CD14-positive monocyte (primary cell): Measurements from ENCODE around the gene ABHD12. TPM values are rescaled to one million over a fixed set of nuclear protein-coding genes. Genes with fewer than 3 reads are reported as not detected.

Source experiments
- DNase-seq, 3 donors: peaks; one replicate each; pipeline ENCODE4 v3.0.0-alpha.2; 2011 to 2022
- H2AFZ ChIP-seq: 2 replicates; pipeline ENCODE4 v1.6.0; 2012; ENCODE audit warnings: mild to moderate bottlenecking, low read depth, low read length, inconsistent platforms; ENCODE audit not compliant: insufficient read depth, poor library complexity, severe bottlenecking
- H3K27ac ChIP-seq, 2 donors: 1 replicate in 1 of 2; 2 replicates in 1 of 2; pipeline ENCODE4 v1.5.1; 2012 to 2013; ENCODE audit warnings: low read length in 2 of 2, control low read depth in 1 of 2, inconsistent platforms in 1 of 2, low read depth in 1 of 2, mild to moderate bottlenecking in 1 of 2
- H3K27me3 ChIP-seq, 2 donors: one replicate each; pipeline versions ENCODE4 v1.6.0 to v1.6.1; 2011 to 2013; ENCODE audit warnings: low read length in 2 of 2; ENCODE audit not compliant: control insufficient read depth in 2 of 2, insufficient read depth in 2 of 2
- H3K36me3 ChIP-seq, 2 donors: replicated peaks in 1 of 2; 1 replicate in 1 of 2; 2 replicates in 1 of 2; pipeline versions ENCODE4 v1.5.1 to v1.6.1; 2012 to 2013; ENCODE audit warnings: low read length in 2 of 2, control low read depth in 1 of 2, inconsistent platforms in 1 of 2, mild to moderate bottlenecking in 1 of 2; ENCODE audit not compliant: insufficient read depth in 2 of 2, control insufficient read depth in 1 of 2
- H3K4me1 ChIP-seq, 2 donors: 1 replicate in 1 of 2; 2 replicates in 1 of 2; pipeline versions ENCODE4 v1.5.1 to v1.6.1; 2012 to 2013; ENCODE audit warnings: low read length in 2 of 2, control low read depth in 1 of 2, inconsistent platforms in 1 of 2, mild to moderate bottlenecking in 1 of 2, moderate library complexity in 1 of 2; ENCODE audit not compliant: insufficient read depth in 2 of 2, control insufficient read depth in 1 of 2
- H3K4me2 ChIP-seq: replicated peaks from 2 replicates; pipeline ENCODE3; 2012; ENCODE audit warnings: low read length, moderate library complexity, mild to moderate bottlenecking; ENCODE audit not compliant: poor library complexity, severe bottlenecking; ENCODE audit errors: extremely low read depth
- H3K4me3 ChIP-seq, 3 experiments: fragments of 200-600 bp in 1 of 3; sonication (generic) in 1 of 3; replicated peaks in 1 of 3; 1 replicate in 2 of 3; 2 replicates in 1 of 3; pipeline ENCODE4 v1.5.1; 2011 to 2013; ENCODE audit warnings: low read length in 3 of 3, mild to moderate bottlenecking in 3 of 3, control low read depth in 2 of 3, low read depth in 2 of 3, inconsistent platforms in 1 of 3, moderate library complexity in 1 of 3
- H3K79me2 ChIP-seq: 2 replicates; pipeline ENCODE4 v1.6.0; 2012; ENCODE audit warnings: mild to moderate bottlenecking, control low read depth, inconsistent platforms, low read length, moderate library complexity; ENCODE audit not compliant: insufficient read depth
- H3K9ac ChIP-seq: 2 replicates; pipeline ENCODE4 v1.6.0; 2017; ENCODE audit warnings: low read length, mild to moderate bottlenecking; ENCODE audit not compliant: insufficient read depth, poor library complexity, severe bottlenecking
- H3K9me3 ChIP-seq, 2 donors: replicated peaks in 1 of 2; 1 replicate in 1 of 2; 2 replicates in 1 of 2; pipeline versions ENCODE4 v1.5.1 to v1.6.1; 2012 to 2013; ENCODE audit warnings: low read length in 2 of 2, control low read depth in 1 of 2; ENCODE audit not compliant: control insufficient read depth in 1 of 2, insufficient read depth in 1 of 2
- H4K20me1 ChIP-seq: 2 replicates; pipeline ENCODE4 v1.6.0; 2012; ENCODE audit warnings: mild to moderate bottlenecking, low read length, control low read depth, moderate library complexity; ENCODE audit not compliant: insufficient read depth
- H3K27ac Mint-ChIP-seq, 7 donors: one replicate each; pipeline ENCODE4 v1.8.0; 2020; ENCODE audit warnings: mild to moderate bottlenecking in 7 of 7, mixed read lengths in 7 of 7, moderate library complexity in 6 of 7, inconsistent platforms in 2 of 7
- H3K27me3 Mint-ChIP-seq, 3 donors: one replicate each; pipeline ENCODE4 v1.8.0; 2021 to 2022; ENCODE audit warnings: low read depth in 3 of 3, mild to moderate bottlenecking in 3 of 3, mixed read lengths in 3 of 3, moderate library complexity in 3 of 3, inconsistent platforms in 1 of 3
- H3K36me3 Mint-ChIP-seq, 2 donors: one replicate each; pipeline ENCODE4 v1.8.0; 2020; ENCODE audit warnings: mixed read lengths in 2 of 2, inconsistent platforms in 1 of 2, mild to moderate bottlenecking in 1 of 2
- H3K4me1 Mint-ChIP-seq: one replicate; pipeline ENCODE4 v1.8.0; 2020; ENCODE audit warnings: mild to moderate bottlenecking, mixed read lengths
- H3K4me3 Mint-ChIP-seq, 2 donors: one replicate each; pipeline ENCODE4 v1.8.0; 2020; ENCODE audit warnings: mild to moderate bottlenecking in 2 of 2, mixed read lengths in 2 of 2, moderate library complexity in 1 of 2
- H3K9me3 Mint-ChIP-seq, 7 donors: one replicate each; pipeline ENCODE4 v1.8.0; 2020 to 2022; ENCODE audit warnings: mixed read lengths in 7 of 7, mild to moderate bottlenecking in 6 of 7, moderate library complexity in 6 of 7, inconsistent platforms in 2 of 7
- CTCF ChIP-seq: fragments of 200-600 bp; IDR thresholded peaks from one replicate; pipeline ENCODE4 v1.8.0; 2022; ENCODE audit warnings: antibody characterized with exemption, mild to moderate bottlenecking
- WGBS: methylation state at CpG from one replicate; pipeline ENCODE4 v1.1.5; 2013; ENCODE audit warnings: missing lambda C conversion rate; ENCODE audit not compliant: insufficient coverage; 5-methylcytosine and 5-hydroxymethylcytosine counted together
- intact Hi-C, 2 donors: fragments of 100-400 bp; cut with micrococcal nuclease; formaldehyde crosslinking; loops; one replicate each; pipeline versions ENCODE4 v1.15.0 to v1.15.1; 2023
- polyA plus RNA-seq, 3 donors: library from polyadenylated mRNA; depleted of rRNA in 1 of 3; unstranded in 2 of 3; stranded (reverse) in 1 of 3; fragments of 300-500 nt in 2 of 3; fragments of >200 nt in 1 of 3; fragmentation: Illumina TruSeq in 2 of 3; gene quantifications; 1 replicate in 2 of 3; 2 replicates in 1 of 3; pipeline ENCODE4 v1.2.3, GENCODE V29; 2012 to 2021

Gene ABHD12
- polyA plus RNA-seq, 3 donors: 20.3 to 34.5 (median 32.1) TPM

GRCh38 chr20:25276533-25277050 lies 114.0 kb downstream of the ABHD12 start:
- H3K9ac ChIP-seq: no peak overlapping the region
- no peaks in the 10 kb centered on the region for H3K27me3 ChIP-seq
- H3K4me1 ChIP-seq: no peaks in the 10 kb centered on the region
- no peak overlapping the region for H3K4me3 ChIP-seq
- DNase-seq: no peak
- Mint-ChIP-seq H3K4me3 (no peak overlapping the region), H3K36me3 (peaks cover 79 to 98% of the 10 kb centered on the region in 2 donors), H3K4me1 (no peaks in the 10 kb centered on the region), H3K9me3 (no peaks in the 10 kb centered on the region), H3K27ac (no peak overlapping the region), H3K27me3 (no peaks in the 10 kb centered on the region)
- TF ChIP-seq CTCF: no peak
- intact Hi-C loops: no loop called here
- H3K36me3 ChIP-seq: peaks cover 95 to 100% of the 10 kb centered on the region in 2 donors
- no peaks in the 10 kb centered on the region for H3K9me3 ChIP-seq
- no peak overlapping the region for H2AFZ ChIP-seq
- H4K20me1 ChIP-seq: no peaks in the 10 kb centered on the region
- H3K27ac ChIP-seq: no peak overlapping the region
- no peak overlapping the region for H3K4me2 ChIP-seq
- WGBS: 98% methylated on average over 21 of the region's 24 CpGs
- H3K79me2 ChIP-seq: no peaks in the 10 kb centered on the region

DNA sequence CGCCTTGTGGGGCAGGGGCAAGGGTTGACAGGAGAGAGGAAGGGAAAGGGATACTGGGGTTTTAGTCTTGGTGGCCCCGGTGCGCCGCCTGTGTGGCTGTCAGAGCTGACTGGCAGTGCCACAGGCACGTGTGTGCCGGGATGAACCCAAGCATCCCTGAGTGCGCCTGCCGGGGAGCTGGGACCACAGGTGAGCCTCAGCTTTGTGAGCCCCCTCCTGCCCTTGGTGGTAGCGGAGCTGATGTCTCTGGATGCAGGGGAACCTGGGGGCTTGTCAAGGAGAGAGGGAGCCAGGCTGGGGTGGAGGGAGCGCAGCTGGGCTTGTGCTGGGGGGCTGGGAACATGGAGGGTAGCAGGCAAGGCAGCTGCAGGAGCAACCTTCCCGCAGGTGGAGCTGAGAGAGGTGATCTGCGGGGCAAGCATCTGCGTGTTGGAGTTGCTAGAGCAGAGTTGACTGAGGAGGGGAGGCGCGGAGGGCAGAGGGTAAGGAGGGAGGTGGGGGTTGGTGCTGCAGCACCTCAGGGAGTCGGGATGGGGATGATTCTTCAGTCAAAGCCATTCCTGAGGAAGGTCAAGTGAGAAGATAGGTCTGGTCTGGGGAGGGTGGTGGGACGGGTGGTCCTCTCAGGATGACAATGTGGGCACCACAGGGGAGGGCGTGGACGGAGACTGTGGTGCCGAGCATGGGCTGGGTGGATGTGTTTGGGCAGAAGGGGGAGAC lies 114.7 kb downstream of the ABHD12 start:
- H3K36me3 ChIP-seq: peaks cover 95 to 100% of the 10 kb centered on the region in 2 donors
- H3K27ac Mint-ChIP-seq: peak overlapping the region in 1 of 7 donors; percentile 32
- no peak overlapping the region for H3K4me2 ChIP-seq
- DNase-seq: no peak
- H2AFZ ChIP-seq: no peak overlapping the region
- H3K36me3 Mint-ChIP-seq: peaks cover 85 to 99% of the 10 kb centered on the region in 2 donors
- TF ChIP-seq CTCF: no peak
- 98% methylated on average over 20 of the region's 20 CpGs for WGBS
- H3K79me2 ChIP-seq: no peaks in the 10 kb centered on the region
- no peak overlapping the region for H3K4me3 Mint-ChIP-seq
- H3K9me3 ChIP-seq: no peaks in the 10 kb centered on the region
- no peaks in the 10 kb centered on the region for H3K27me3 ChIP-seq
- no peak overlapping the region for H3K9ac ChIP-seq
- no peaks in the 10 kb centered on the region for H3K9me3 Mint-ChIP-seq
- no peaks in the 10 kb centered on the region for H4K20me1 ChIP-seq
- H3K4me1 ChIP-seq: no peaks in the 10 kb centered on the region
- H3K27ac ChIP-seq: no peak overlapping the region
- no peaks in the 10 kb centered on the region for H3K4me1 Mint-ChIP-seq
- H3K4me3 ChIP-seq: no peak overlapping the region
- no peaks in the 10 kb centered on the region for H3K27me3 Mint-ChIP-seq
- intact Hi-C loops: no loop called here
